ENCODE results near the gene BCL2L11. TPM values are rescaled to one million over a fixed set of nuclear protein-coding genes. Genes with fewer than 3 reads are reported as not detected.

BCL2L11 gene
- total and polyA plus RNA-seq, 9 of the 15 experiments (the other 6 are each of a cell fraction or from before 2014, with no cell fraction given): 2.2 to 18.8 (median 5.0) TPM

DNA sequence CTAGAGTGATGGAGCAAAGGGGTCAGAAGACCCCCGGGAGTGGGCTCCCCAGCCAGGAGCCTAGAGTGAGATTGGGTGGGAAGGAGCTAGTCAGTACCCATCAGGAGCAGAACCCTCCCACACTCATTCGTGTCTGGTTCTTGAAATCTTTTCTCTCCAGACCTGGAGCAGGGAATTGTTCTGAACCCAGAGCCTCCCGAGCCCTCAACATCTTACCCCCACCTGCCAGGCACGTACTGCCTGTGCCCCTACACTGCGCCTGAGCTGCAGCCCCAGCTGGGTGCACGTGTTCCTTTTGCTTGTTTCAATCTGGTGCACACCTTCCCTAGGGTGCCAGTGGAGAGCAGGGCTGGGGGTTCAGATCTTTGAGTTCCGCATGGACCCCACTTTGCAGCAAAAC, 52.6 kb downstream of the BCL2L11 start:
- no peaks in the 10 kb centered on the region for H3K36me3 ChIP-seq (ENCODE audit: control insufficient read depth, insufficient read depth, low read length)
- FAIRE-seq (no peak), DNase-seq (ENCODE audit: extremely low read depth in 1 of 4, low spot score in 3 of 4) (no peak), ATAC-seq (no peak)
- H4K20me1 ChIP-seq (replicated peaks; ENCODE audit: control insufficient read depth, insufficient read depth, low read length): no peaks in the 10 kb centered on the region
- no peaks in the 10 kb centered on the region for H3K9me1 ChIP-seq (ENCODE audit: control insufficient read depth, insufficient read depth, low read length)
- H3K9ac ChIP-seq (ENCODE audit: insufficient read depth in 1 of 2, low read depth in 2 of 2, low read length in 2 of 2): no peak overlapping the region
- TF ChIP-seq CHD2 (IDR thresholded peaks at IDR 0.05; ENCODE audit: low read depth, low read length) (peak; percentile 40; the same call in 1 of the 2 replicates), ESRRA (IDR thresholded peaks at IDR 0.05; ENCODE audit: borderline replicate concordance, low read depth) (no peak)
- 15% methylated on average over 7 of the region's 7 CpGs for WGBS (ENCODE audit: insufficient coverage, low coverage, missing lambda C conversion rate)
- no peak overlapping the region for H3K4me2 ChIP-seq (ENCODE audit: insufficient read depth, low read length)
- no TSS peak for BruUV-seq (replicated peaks)
- no peak overlapping the region for H3K4me3 ChIP-seq
- intact Hi-C loops (cut with micrococcal nuclease) (no loop called here), in situ Hi-C loops (cut with MboI) (no loop called here)
- ChIA-PET POLR2A (interaction anchor here (1.3 kb wide), 1 partner anchor 15 kb away, joined by 3 read pairs; no protein-coding TSS in a partner anchor), CTCF (ENCODE audit: low intra/inter-chr PET ratio) (no interaction called here)
- H3K27me3 ChIP-seq (ENCODE audit: control insufficient read depth in 2 of 2, insufficient read depth in 2 of 2, low read length in 2 of 2): peaks cover 0 to 23% of the 10 kb centered on the region in 2 experiments; a peak in 3 of 5 replicates
- no peaks in the 10 kb centered on the region for H3K9me3 ChIP-seq (replicated peaks; ENCODE audit: control insufficient read depth, insufficient read depth, low read depth, low read length)
- no peaks in the 10 kb centered on the region for H3K79me2 ChIP-seq (ENCODE audit: control insufficient read depth, insufficient read depth, low read length)
- no peak overlapping the region for H3K27ac ChIP-seq (ENCODE audit: extremely low read depth, low read depth, low read length)
- peaks cover 12 to 13% of the 10 kb centered on the region in 2 experiments for H3K4me1 ChIP-seq (replicated peaks in 1 of 2; ENCODE audit: control insufficient read depth in 2 of 2, insufficient read depth in 2 of 2, low read length in 2 of 2)
- no peak overlapping the region for H2AFZ ChIP-seq (ENCODE audit: low read depth, low read length)

DNA sequence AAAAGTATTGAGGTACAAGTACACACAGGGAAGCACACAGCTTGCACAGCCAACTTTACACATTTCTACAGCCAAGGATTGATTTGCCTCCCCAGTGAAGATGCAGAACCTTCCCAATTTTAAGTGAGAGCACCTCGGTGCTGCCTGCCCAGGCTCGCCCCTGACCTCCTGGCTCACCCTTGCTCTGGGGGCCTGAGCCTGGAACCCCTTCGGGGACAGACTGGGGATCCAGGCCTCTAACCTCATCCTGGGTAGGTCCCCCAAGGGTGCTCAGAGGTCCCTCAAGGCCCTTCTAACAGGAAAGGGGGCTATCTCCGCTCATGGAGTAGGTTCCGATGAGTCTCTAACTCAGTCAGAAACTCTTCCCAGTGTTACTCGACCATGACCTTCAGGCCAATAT, 53.1 kb downstream of the BCL2L11 start:
- no peak overlapping the region for H2AFZ ChIP-seq (ENCODE audit: low read depth, low read length)
- no peak for DNase-seq (ENCODE audit: extremely low read depth in 1 of 4, low spot score in 3 of 4)
- 22% methylated on average over 6 of the region's 6 CpGs for WGBS (ENCODE audit: insufficient coverage, low coverage, missing lambda C conversion rate)
- no peaks in the 10 kb centered on the region for H3K36me3 ChIP-seq (ENCODE audit: control insufficient read depth, insufficient read depth, low read length)
- no peak overlapping the region for H3K4me2 ChIP-seq (ENCODE audit: insufficient read depth, low read length)
- peaks cover 8 to 9% of the 10 kb centered on the region in 2 experiments; a peak in 4 of 5 replicates for H3K4me1 ChIP-seq (replicated peaks in 1 of 2; ENCODE audit: control insufficient read depth in 2 of 2, insufficient read depth in 2 of 2, low read length in 2 of 2)
- peaks cover 0 to 23% of the 10 kb centered on the region in 2 experiments; a peak in 3 of 5 replicates for H3K27me3 ChIP-seq (ENCODE audit: control insufficient read depth in 2 of 2, insufficient read depth in 2 of 2, low read length in 2 of 2)
- in situ Hi-C loops (cut with MboI): no loop called here
- H3K79me2 ChIP-seq (ENCODE audit: control insufficient read depth, insufficient read depth, low read length): no peaks in the 10 kb centered on the region
- CTCF ChIA-PET (ENCODE audit: low intra/inter-chr PET ratio): no interaction called here
- POLR2A ChIA-PET: no interaction called here
- H3K9me1 ChIP-seq (ENCODE audit: control insufficient read depth, insufficient read depth, low read length): no peaks in the 10 kb centered on the region
- no peak overlapping the region for H3K4me3 ChIP-seq
- FAIRE-seq: no peak
- no peak overlapping the region for H3K9ac ChIP-seq (ENCODE audit: insufficient read depth in 1 of 2, low read depth in 2 of 2, low read length in 2 of 2)
- no peak overlapping the region for H3K27ac ChIP-seq (ENCODE audit: extremely low read depth, low read depth, low read length)
- no peak for ATAC-seq
- BruUV-seq (replicated peaks): no TSS peak
- H3K9me3 ChIP-seq (replicated peaks; ENCODE audit: control insufficient read depth, insufficient read depth, low read depth, low read length): no peaks in the 10 kb centered on the region
- no peaks in the 10 kb centered on the region for H4K20me1 ChIP-seq (replicated peaks; ENCODE audit: control insufficient read depth, insufficient read depth, low read length)
- intact Hi-C loops (cut with micrococcal nuclease): no loop called here
- TF ChIP-seq, protein P1, sequence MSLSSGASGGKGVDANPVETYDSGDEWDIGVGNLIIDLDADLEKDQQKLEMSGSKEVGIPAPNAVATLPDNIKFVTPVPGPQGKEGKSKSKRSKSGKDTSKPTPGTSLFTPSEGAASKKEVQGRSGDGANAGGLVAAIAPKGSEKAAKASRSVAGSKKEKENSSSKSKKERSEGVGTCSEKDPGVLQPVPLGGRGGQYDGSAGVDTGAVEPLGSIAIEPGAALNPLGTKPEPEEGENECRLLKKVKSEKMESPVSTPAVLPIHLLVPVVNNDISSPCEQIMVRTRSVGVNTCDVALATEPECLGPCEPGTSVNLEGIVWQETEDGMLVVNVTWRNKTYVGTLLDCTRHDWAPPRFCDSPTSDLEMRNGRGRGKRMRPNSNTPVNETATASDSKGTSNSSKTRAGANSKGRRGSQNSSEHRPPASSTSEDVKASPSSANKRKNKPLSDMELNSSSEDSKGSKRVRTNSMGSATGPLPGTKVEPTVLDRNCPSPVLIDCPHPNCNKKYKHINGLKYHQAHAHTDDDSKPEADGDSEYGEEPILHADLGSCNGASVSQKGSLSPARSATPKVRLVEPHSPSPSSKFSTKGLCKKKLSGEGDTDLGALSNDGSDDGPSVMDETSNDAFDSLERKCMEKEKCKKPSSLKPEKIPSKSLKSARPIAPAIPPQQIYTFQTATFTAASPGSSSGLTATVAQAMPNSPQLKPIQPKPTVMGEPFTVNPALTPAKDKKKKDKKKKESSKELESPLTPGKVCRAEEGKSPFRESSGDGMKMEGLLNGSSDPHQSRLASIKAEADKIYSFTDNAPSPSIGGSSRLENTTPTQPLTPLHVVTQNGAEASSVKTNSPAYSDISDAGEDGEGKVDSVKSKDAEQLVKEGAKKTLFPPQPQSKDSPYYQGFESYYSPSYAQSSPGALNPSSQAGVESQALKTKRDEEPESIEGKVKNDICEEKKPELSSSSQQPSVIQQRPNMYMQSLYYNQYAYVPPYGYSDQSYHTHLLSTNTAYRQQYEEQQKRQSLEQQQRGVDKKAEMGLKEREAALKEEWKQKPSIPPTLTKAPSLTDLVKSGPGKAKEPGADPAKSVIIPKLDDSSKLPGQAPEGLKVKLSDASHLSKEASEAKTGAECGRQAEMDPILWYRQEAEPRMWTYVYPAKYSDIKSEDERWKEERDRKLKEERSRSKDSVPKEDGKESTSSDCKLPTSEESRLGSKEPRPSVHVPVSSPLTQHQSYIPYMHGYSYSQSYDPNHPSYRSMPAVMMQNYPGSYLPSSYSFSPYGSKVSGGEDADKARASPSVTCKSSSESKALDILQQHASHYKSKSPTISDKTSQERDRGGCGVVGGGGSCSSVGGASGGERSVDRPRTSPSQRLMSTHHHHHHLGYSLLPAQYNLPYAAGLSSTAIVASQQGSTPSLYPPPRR (CRISPR knock-in tag; IDR thresholded peaks at IDR 0.05; ENCODE audit: borderline replicate concordance): no peak
- TF ChIP-seq ZNF41 (CRISPR knock-in tag; conservative IDR thresholded peaks at IDR 0.05) (no peak), U2AF1 (optimal IDR thresholded peaks at IDR 0.05; ENCODE audit: low read depth, low read length) (no peak), COPS2 (conservative IDR thresholded peaks at IDR 0.05) (no peak)
